Stomach (tissue), 9 donors: ENCODE results near the gene PRR33. TPM values are rescaled to one million over a fixed set of nuclear protein-coding genes. Genes with fewer than 3 reads are reported as not detected.

Experiments used
- DNase-seq, 2 donors: peaks; one replicate each; pipeline versions ENCODE4 v3.0.0 to v3.0.0-alpha.2; 2013 to 2019
- H3K27ac ChIP-seq, 5 donors: fragments of 200-600 bp in 4 of 5; sonication (generic) in 4 of 5; one replicate each; pipeline ENCODE4 v1.5.1; 2013 to 2019; ENCODE audit warnings: mild to moderate bottlenecking in 1 of 5, moderate library complexity in 1 of 5
- H3K27me3 ChIP-seq, 3 donors: fragments of 200-600 bp; sonication (generic); one replicate each; pipeline ENCODE4 v1.5.1; 2017 to 2019; ENCODE audit warnings: mixed run types in 1 of 3
- H3K36me3 ChIP-seq, 4 donors: fragments of 200-600 bp; sonication (generic); 1 replicate in 3 of 4; 2 replicates in 1 of 4; pipeline ENCODE4 v1.5.1; 2016 to 2019
- H3K4me1 ChIP-seq, 4 donors: fragments of 200-600 bp; sonication (generic); one replicate each; pipeline ENCODE4 v1.5.1; 2016 to 2019
- H3K4me3 ChIP-seq, 4 donors: fragments of 200-600 bp; sonication (generic) in 3 of 4; one replicate each; pipeline ENCODE4 v1.5.1; 2016 to 2019; ENCODE audit warnings: mild to moderate bottlenecking in 1 of 4
- H3K9me3 ChIP-seq, 4 donors: fragments of 200-600 bp; sonication (generic); one replicate each; pipeline ENCODE4 v1.5.1; 2016 to 2019
- EP300 ChIP-seq: sonication (generic); formaldehyde crosslinking; IDR thresholded peaks from one replicate; pipeline ENCODE4 v1.6.1; 2017; ENCODE audit warnings: antibody characterized with exemption
- POLR2A ChIP-seq, 4 donors: fragments of 450-650 bp; IDR thresholded peaks; one replicate each; pipeline ENCODE4 v1.6.1; 2016; ENCODE audit warnings: antibody characterized with exemption in 4 of 4, control low read depth in 2 of 4, mild to moderate bottlenecking in 1 of 4, moderate library complexity in 1 of 4
- POLR2AphosphoS5 ChIP-seq, 3 donors: sonication (generic); formaldehyde crosslinking; IDR thresholded peaks; one replicate each; pipeline ENCODE4 v1.6.1; 2016; ENCODE audit warnings: antibody characterized with exemption in 3 of 3
- WGBS, 5 donors: extraction: QIAGEN DNeasy Blood & Tissue Kit in 3 of 5; methylation state at CpG; one replicate each; pipeline versions ENCODE4 v1.1.5 to v1.1.7; 2013 to 2018; 5-methylcytosine and 5-hydroxymethylcytosine counted together
- intact Hi-C: fragments of 100-400 bp; cut with DNase I; formaldehyde crosslinking; loops from one replicate; pipeline ENCODE4 v1.15.1; 2023; ENCODE audit warnings: low total_unique reads
- polyA plus RNA-seq, 3 donors: library from polyadenylated mRNA; stranded (reverse); fragments of 200-250 nt; gene quantifications; one replicate each; pipeline ENCODE4 v1.2.3, GENCODE V29; 2013
- total RNA-seq, 5 donors: library from RNA; depleted of rRNA; stranded (reverse); fragments of >200 nt; gene quantifications; one replicate each; pipeline versions ENCODE4 v1.1.0 to v1.2.3, GENCODE V29; 2014 to 2016
- TF ChIP-seq, protein P1 (sequence below), 7 experiments: fragments of 450-650 bp in 4 of 7; fragments of 200-600 bp in 3 of 7; sonication (generic) in 3 of 7; IDR thresholded peaks; one replicate each; pipeline ENCODE4 v1.5.1; 2016 to 2019; ENCODE audit warnings: antibody characterized with exemption in 7 of 7, control low read depth in 2 of 7, mild to moderate bottlenecking in 1 of 7
- donor health status: healthy with polysubstance abuse.
- donor health status: Bipolar disorder and iron deficiency.
- donor health status: healthy.

Gene PRR33
- total and polyA plus RNA-seq, 8 donors = 0.03 TPM; not detected in 7

DNA sequence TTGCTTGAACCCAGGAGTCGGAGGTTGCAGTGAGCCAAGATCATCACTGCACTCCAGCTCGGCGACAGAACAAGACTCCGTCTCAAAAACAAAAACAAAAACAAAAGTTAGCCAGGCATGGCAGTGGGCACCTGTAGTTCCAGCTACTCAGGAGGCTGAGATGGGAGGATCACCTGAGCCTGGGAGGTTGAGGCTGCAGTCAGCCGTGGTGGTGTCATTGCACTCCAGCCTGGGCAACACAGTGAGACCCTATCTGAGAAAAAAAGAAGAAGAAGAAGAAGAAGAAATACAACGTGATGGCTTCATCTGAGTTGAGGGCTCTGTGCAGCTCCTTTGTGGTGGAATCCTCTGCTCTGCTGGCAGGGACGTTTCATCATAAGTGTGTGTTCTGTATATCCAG is 17.8 kb upstream of the PRR33 start:
- no peak overlapping the region for H3K4me3 ChIP-seq
- intact Hi-C loops = no loop called here
- no peak for DNase-seq

DNA sequence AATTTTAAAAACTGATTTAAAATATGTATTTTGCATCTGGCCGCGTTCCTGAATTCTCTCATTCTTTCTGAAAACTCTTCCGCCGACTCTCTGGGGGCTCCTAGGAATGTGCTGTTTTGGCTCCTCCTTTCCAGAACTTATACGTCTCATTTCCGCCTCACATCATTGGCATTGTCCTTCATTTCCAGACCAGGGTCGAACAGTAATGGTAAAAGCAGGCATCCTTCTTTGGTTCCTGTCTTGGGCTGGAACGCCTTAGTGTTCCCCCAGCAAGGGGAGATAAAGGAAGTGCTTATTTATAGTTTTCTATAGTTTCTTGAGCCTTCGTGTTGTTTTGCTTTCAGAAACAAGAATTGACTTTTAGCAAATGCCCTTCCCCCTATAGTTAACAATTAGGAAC is 16.9 kb upstream of the PRR33 start:
- no peaks in the 10 kb centered on the region for H3K9me3 ChIP-seq
- intact Hi-C loops = no loop called here

More for the DNA sequence above, 17.8 kb upstream of the PRR33 start:
- Histone ChIP-seq H3K27ac (peak overlapping the region in 1 of 5 donors; percentile 60), H3K4me1 (no peaks in the 10 kb centered on the region), H3K36me3 (no peaks in the 10 kb centered on the region), H3K27me3 (peaks cover 0 to 19% (median 0%) of the 10 kb centered on the region in 3 donors), H3K9me3 (no peaks in the 10 kb centered on the region)
- WGBS, 5 donors = 87 to 91% (median 91%) methylated on average over 7 of the region's 7 CpGs
- TF ChIP-seq POLR2AphosphoS5 (IDR thresholded peaks at IDR 0.05) (no peak), EP300 (no peak), POLR2A (IDR thresholded peaks at IDR 0.05) (no peak)
- TF ChIP-seq, protein P1, sequence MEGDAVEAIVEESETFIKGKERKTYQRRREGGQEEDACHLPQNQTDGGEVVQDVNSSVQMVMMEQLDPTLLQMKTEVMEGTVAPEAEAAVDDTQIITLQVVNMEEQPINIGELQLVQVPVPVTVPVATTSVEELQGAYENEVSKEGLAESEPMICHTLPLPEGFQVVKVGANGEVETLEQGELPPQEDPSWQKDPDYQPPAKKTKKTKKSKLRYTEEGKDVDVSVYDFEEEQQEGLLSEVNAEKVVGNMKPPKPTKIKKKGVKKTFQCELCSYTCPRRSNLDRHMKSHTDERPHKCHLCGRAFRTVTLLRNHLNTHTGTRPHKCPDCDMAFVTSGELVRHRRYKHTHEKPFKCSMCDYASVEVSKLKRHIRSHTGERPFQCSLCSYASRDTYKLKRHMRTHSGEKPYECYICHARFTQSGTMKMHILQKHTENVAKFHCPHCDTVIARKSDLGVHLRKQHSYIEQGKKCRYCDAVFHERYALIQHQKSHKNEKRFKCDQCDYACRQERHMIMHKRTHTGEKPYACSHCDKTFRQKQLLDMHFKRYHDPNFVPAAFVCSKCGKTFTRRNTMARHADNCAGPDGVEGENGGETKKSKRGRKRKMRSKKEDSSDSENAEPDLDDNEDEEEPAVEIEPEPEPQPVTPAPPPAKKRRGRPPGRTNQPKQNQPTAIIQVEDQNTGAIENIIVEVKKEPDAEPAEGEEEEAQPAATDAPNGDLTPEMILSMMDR (IDR thresholded peaks at IDR 0.05) = no peak

DNA sequence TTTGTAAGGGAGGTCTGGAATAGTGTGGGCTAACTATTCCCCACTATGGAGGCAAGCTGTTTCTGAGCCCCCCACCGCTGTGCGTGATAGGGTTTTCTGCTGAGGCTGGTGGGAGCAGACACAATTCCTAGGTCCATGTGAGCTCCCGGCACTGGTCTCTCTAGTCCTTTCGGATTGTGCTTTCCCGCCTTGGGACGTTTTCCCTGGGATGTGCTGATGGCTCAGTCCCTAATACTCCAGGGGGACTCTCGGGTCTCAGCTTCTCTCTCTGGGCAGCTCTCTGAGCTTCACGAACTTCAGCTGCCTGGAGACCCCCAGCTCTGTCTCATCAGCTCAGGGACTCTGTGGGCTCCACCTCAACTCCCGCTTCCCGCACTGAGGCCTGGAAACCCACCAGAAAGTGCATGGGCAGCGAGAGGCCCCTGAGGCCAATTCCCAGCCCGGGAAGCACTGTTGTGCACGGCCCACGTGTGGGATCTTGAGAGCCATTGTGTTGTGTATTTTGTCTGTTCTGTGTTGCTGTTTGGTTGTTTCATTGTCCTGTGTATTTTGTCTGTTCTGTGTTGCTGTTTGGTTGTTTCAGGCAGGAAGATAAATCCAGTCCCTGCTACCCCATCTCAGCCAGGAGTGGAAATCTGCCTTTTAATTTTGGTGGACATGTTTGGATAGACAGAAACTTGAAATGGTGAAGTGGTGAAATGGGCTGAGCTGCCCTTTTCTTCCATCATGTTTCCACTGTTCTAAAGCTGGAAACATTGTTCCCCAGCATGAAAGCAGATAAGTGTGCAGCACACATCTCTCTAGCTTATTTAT is 15.1 kb upstream of the PRR33 start:
- intact Hi-C loops = no loop called here
- no peaks in the 10 kb centered on the region for H3K9me3 ChIP-seq
- TF ChIP-seq POLR2AphosphoS5 (IDR thresholded peaks at IDR 0.05) (no peak), POLR2A (IDR thresholded peaks at IDR 0.05) (no peak), EP300 (no peak)
- TF ChIP-seq, protein P1 (IDR thresholded peaks at IDR 0.05) = no peak
- H3K36me3 ChIP-seq = no peaks in the 10 kb centered on the region
- peaks cover 0 to 14% (median 0%) of the 10 kb centered on the region in 3 donors for H3K27me3 ChIP-seq
- no peaks in the 10 kb centered on the region for H3K4me1 ChIP-seq
- peak overlapping the region in 1 of 5 donors; percentile 60 for H3K27ac ChIP-seq
- 63 to 73% (median 67%) methylated on average over 14 of the region's 14 CpGs for WGBS, 5 donors
- no peak overlapping the region for H3K4me3 ChIP-seq
- no peak for DNase-seq

More for the DNA sequence above, 16.9 kb upstream of the PRR33 start:
- peak overlapping the region in 4 of 5 donors; percentile 32 to 60 (median 40) for H3K27ac ChIP-seq
- DNase-seq = peak in 1 of 2 donors; percentile 88
- H3K4me1 ChIP-seq = no peaks in the 10 kb centered on the region
- TF ChIP-seq EP300 = no peak
- no peak for TF ChIP-seq POLR2A (IDR thresholded peaks at IDR 0.05)
- TF ChIP-seq POLR2AphosphoS5 (IDR thresholded peaks at IDR 0.05) = no peak
- TF ChIP-seq, protein P1 (IDR thresholded peaks at IDR 0.05) = no peak
- H3K27me3 ChIP-seq = peaks cover 0 to 15% (median 0%) of the 10 kb centered on the region in 3 donors
- 45 to 57% (median 48%) methylated on average over 9 of the region's 9 CpGs for WGBS, 5 donors
- no peaks in the 10 kb centered on the region for H3K36me3 ChIP-seq
- H3K4me3 ChIP-seq = no peak overlapping the region

DNA sequence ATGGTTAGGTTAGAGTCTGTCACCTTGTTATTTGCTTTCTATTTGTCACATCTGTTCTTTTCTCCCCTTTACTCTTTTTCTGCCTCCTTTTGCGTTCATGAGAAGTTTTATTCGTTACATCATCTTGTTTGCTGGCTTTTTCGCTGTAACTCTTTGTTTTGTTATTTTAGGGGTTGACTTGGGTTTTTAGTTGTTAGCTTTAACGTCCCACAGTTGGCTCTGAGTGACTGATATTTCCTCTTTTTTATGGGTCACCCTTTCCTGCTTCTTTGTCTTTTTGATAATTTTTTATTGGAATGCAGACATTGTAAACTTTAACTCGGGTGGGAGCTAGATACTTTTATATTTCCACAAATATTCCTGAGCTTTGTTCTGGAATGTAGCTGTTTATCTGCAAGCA is 14.5 kb upstream of the PRR33 start:
- DNase-seq = no peak
- Histone ChIP-seq H3K9me3 (no peaks in the 10 kb centered on the region), H3K4me1 (no peaks in the 10 kb centered on the region), H3K27ac (peak overlapping the region in 1 of 5 donors; percentile 60), H3K36me3 (no peaks in the 10 kb centered on the region), H3K27me3 (peaks cover 0 to 14% (median 0%) of the 10 kb centered on the region in 3 donors), H3K4me3 (no peak overlapping the region)
- intact Hi-C loops = no loop called here
- TF ChIP-seq POLR2A (IDR thresholded peaks at IDR 0.05) = no peak
- TF ChIP-seq POLR2AphosphoS5 (IDR thresholded peaks at IDR 0.05) = no peak
- no peak for TF ChIP-seq EP300
- TF ChIP-seq, protein P1 (IDR thresholded peaks at IDR 0.05) = no peak
- WGBS, 5 donors = 18 to 28% (median 22%) methylated on average over 5 of the region's 5 CpGs
